Esophagus squamous epithelium (tissue), 5 donors: ENCODE measurements around the gene RPLP1. TPM values are rescaled to one million over a fixed set of nuclear protein-coding genes. Genes with fewer than 3 reads are reported as not detected.

Experiments
- DNase-seq: peaks from one replicate; lab custom pipeline; 2025; lab: John Stamatoyannopoulos, UW
- H3K27ac ChIP-seq, 4 donors: fragments of 200-600 bp; sonication (generic); one replicate each; pipeline ENCODE4 v1.5.1; 2016 to 2019; ENCODE audit warnings: mild to moderate bottlenecking in 1 of 4
- H3K27me3 ChIP-seq, 4 donors: fragments of 200-600 bp; sonication (generic); 1 replicate in 3 of 4; 2 replicates in 1 of 4; pipeline versions ENCODE4 v1.5.1 to v1.6.0; 2017 to 2021; ENCODE audit warnings: antibody characterized with exemption in 1 of 4
- H3K36me3 ChIP-seq, 3 donors: fragments of 200-600 bp; sonication (generic); one replicate each; pipeline ENCODE4 v1.5.1; 2016 to 2019
- H3K4me1 ChIP-seq, 3 donors: fragments of 200-600 bp; sonication (generic); one replicate each; pipeline ENCODE4 v1.5.1; 2017 to 2019
- H3K4me3 ChIP-seq, 4 donors: fragments of 200-600 bp; sonication (generic); 1 replicate in 3 of 4; 2 replicates in 1 of 4; pipeline ENCODE4 v1.5.1; 2016 to 2019; ENCODE audit warnings: mild to moderate bottlenecking in 2 of 4, moderate library complexity in 1 of 4
- H3K9me3 ChIP-seq, 3 donors: fragments of 200-600 bp; sonication (generic); one replicate each; pipeline ENCODE4 v1.5.1; 2016 to 2019
- CTCF ChIP-seq, 6 experiments: fragments of 450-650 bp in 4 of 6; fragments of 200-600 bp in 2 of 6; sonication (generic) in 2 of 6; IDR thresholded peaks; one replicate each; pipeline ENCODE4 v1.5.1; 2016 to 2019; ENCODE audit warnings: antibody characterized with exemption in 6 of 6, mild to moderate bottlenecking in 4 of 6, moderate library complexity in 4 of 6
- POLR2A ChIP-seq, 4 donors: fragments of 450-650 bp; IDR thresholded peaks; one replicate each; pipeline ENCODE4 v1.6.1; 2017; ENCODE audit warnings: antibody characterized with exemption in 4 of 4, mild to moderate bottlenecking in 4 of 4, moderate library complexity in 3 of 4
- WGBS, 2 donors: methylation state at CpG; one replicate each; pipeline ENCODE4 v1.1.5; 2018; 5-methylcytosine and 5-hydroxymethylcytosine counted together
- intact Hi-C: fragments of 100-400 bp; cut with DNase I; formaldehyde crosslinking; loops from one replicate; pipeline ENCODE4 v1.15.0; 2022
- total RNA-seq, 4 donors: library from RNA; depleted of rRNA; stranded (reverse); fragments of >200 nt; gene quantifications; one replicate each; pipeline ENCODE4 v1.1.0, GENCODE V29; 2016
- donor health status: DM: yes; HTN: yes; CAD: no.

RPLP1 gene
- total RNA-seq, 4 donors from 2014 or later, result 358 to 1,172 (median 586) TPM

GRCh38 chr15:69456208-69457166 lies 3.9 kb downstream of the RPLP1 start:
- Histone ChIP-seq H3K27me3 (no peaks in the 10 kb centered on the region), H3K27ac (no peak overlapping the region), H3K4me1 (peaks cover 6 to 58% (median 26%) of the 10 kb centered on the region in 3 donors), H3K4me3 (no peak overlapping the region), H3K36me3 (peaks cover 12 to 38% (median 21%) of the 10 kb centered on the region in 3 donors), H3K9me3 (no peaks in the 10 kb centered on the region)
- no peak for DNase-seq
- 77 to 79% methylated on average over 13 of the region's 13 CpGs for WGBS, 2 donors
- intact Hi-C loops, result no loop called here
- TF ChIP-seq CTCF (IDR thresholded peaks at IDR 0.05) (no peak), POLR2A (IDR thresholded peaks at IDR 0.05) (no peak)

GRCh38 chr15:69457304-69458280 lies 5.0 kb downstream of the RPLP1 start:
- intact Hi-C loops, result no loop called here
- Histone ChIP-seq H3K4me1 (peaks cover 13 to 59% (median 23%) of the 10 kb centered on the region in 3 donors), H3K4me3 (no peak overlapping the region), H3K36me3 (peaks cover 12 to 38% (median 21%) of the 10 kb centered on the region in 3 donors), H3K27ac (no peak overlapping the region), H3K9me3 (no peaks in the 10 kb centered on the region), H3K27me3 (no peaks in the 10 kb centered on the region)
- DNase-seq, result no peak
- WGBS, 2 donors, result 73 to 75% methylated on average over 8 of the region's 8 CpGs
- no peak for TF ChIP-seq POLR2A (IDR thresholded peaks at IDR 0.05)
- TF ChIP-seq CTCF (IDR thresholded peaks at IDR 0.05), result no peak

- 46 to 54% methylated on average over 2 of the region's 2 CpGs for WGBS, 2 donors
- intact Hi-C loops, result no loop called here
- H3K27ac ChIP-seq, result peak overlapping the region in 1 of 4 donors; percentile 4
Measured at GRCh38 chr15:69459066-69459465, 6.4 kb downstream of the RPLP1 start.

GRCh38 chr15:69460481-69460880 lies 7.9 kb downstream of the RPLP1 start:
- DNase-seq, result no peak
- WGBS, 2 donors, result 10 to 22% methylated on average over 1 of the region's 1 CpG
- intact Hi-C loops, result no loop called here

More at GRCh38 chr15:69459066-69459465, 6.4 kb downstream of the RPLP1 start:
- no peaks in the 10 kb centered on the region for H3K27me3 ChIP-seq
- DNase-seq, result no peak
- no peak for TF ChIP-seq CTCF (IDR thresholded peaks at IDR 0.05)
- no peak for TF ChIP-seq POLR2A (IDR thresholded peaks at IDR 0.05)
- H3K4me3 ChIP-seq, result no peak overlapping the region
- H3K4me1 ChIP-seq, result peaks cover 18 to 64% (median 24%) of the 10 kb centered on the region in 3 donors
- peaks cover 12 to 38% (median 21%) of the 10 kb centered on the region in 3 donors for H3K36me3 ChIP-seq
- no peaks in the 10 kb centered on the region for H3K9me3 ChIP-seq

More at GRCh38 chr15:69460481-69460880, 7.9 kb downstream of the RPLP1 start:
- Histone ChIP-seq H3K4me3 (no peak overlapping the region), H3K36me3 (peaks cover 11 to 26% (median 13%) of the 10 kb centered on the region in 3 donors), H3K27ac (no peak overlapping the region), H3K4me1 (peaks cover 10 to 53% (median 12%) of the 10 kb centered on the region in 3 donors), H3K27me3 (no peaks in the 10 kb centered on the region), H3K9me3 (no peaks in the 10 kb centered on the region)
- TF ChIP-seq POLR2A (IDR thresholded peaks at IDR 0.05) (no peak), CTCF (IDR thresholded peaks at IDR 0.05) (no peak)
